DND-41 (cell line): ENCODE measurements around the gene U2AF1L4.

ENCODE experiments used
- ATAC-seq: fragments of 200-7000 bp; cut with Tn5 transposase; 3 replicates; pipeline ENCODE4 v1.9.1; 2021; ENCODE audit warnings: low read depth; ENCODE audit not compliant: insufficient read depth
- DNase-seq: peaks from one replicate; pipeline ENCODE4 v3.0.0-alpha.2; 2020
- H2AFZ ChIP-seq: 2 replicates; pipeline ENCODE4 v1.6.0; 2012; ENCODE audit warnings: low read depth, low read length
- H3K27ac ChIP-seq: 2 replicates; pipeline ENCODE4 v1.5.1; 2012; ENCODE audit warnings: low read length, inconsistent platforms
- H3K27me3 ChIP-seq: fragments of 200-600 bp; sonication (generic); 2 replicates; pipeline ENCODE4 v1.6.0; 2012; ENCODE audit warnings: low read length, mild to moderate bottlenecking, inconsistent platforms; ENCODE audit not compliant: insufficient read depth, poor library complexity
- H3K36me3 ChIP-seq: 2 replicates; pipeline ENCODE4 v1.5.1; 2012; ENCODE audit warnings: low read length, inconsistent platforms; ENCODE audit not compliant: insufficient read depth
- H3K4me1 ChIP-seq: 2 replicates; pipeline ENCODE4 v1.5.1; 2012; ENCODE audit warnings: mild to moderate bottlenecking, low read length; ENCODE audit not compliant: insufficient read depth
- H3K4me2 ChIP-seq: 2 replicates; pipeline ENCODE4 v1.6.0; 2012; ENCODE audit warnings: mild to moderate bottlenecking, moderate library complexity, low read length, inconsistent platforms; ENCODE audit not compliant: insufficient read depth
- H3K4me3 ChIP-seq, 2 experiments: fragments of 200-600 bp in 1 of 2; shearing (Covaris generic) in 1 of 2; 2 replicates each; pipeline ENCODE4 v1.5.1; 2012 to 2016; ENCODE audit warnings: inconsistent platforms in 2 of 2, low read length in 2 of 2, mild to moderate bottlenecking in 2 of 2, low read depth in 1 of 2, moderate library complexity in 1 of 2
- H3K79me2 ChIP-seq: 2 replicates; pipeline ENCODE4 v1.6.0; 2012; ENCODE audit warnings: low read length, inconsistent platforms; ENCODE audit not compliant: insufficient read depth
- H3K9ac ChIP-seq: 2 replicates; pipeline ENCODE4 v1.6.0; 2012; ENCODE audit warnings: low read depth, mild to moderate bottlenecking, inconsistent platforms, low read length, moderate library complexity
- H3K9me3 ChIP-seq: 2 replicates; pipeline ENCODE4 v1.5.1; 2012; ENCODE audit warnings: low read length, moderate library complexity, mild to moderate bottlenecking, inconsistent platforms; ENCODE audit not compliant: insufficient read depth, severe bottlenecking
- H4K20me1 ChIP-seq: 2 replicates; pipeline ENCODE4 v1.6.0; 2012; ENCODE audit warnings: low read length; ENCODE audit not compliant: insufficient read depth
- EZH2 ChIP-seq: IDR thresholded peaks from 3 replicates; pipeline ENCODE4 v1.6.1; 2012; ENCODE audit warnings: borderline replicate concordance, low read depth, mild to moderate bottlenecking, moderate library complexity, low read length, inconsistent platforms; ENCODE audit not compliant: severe bottlenecking
- TF ChIP-seq, protein P1 (sequence below): IDR thresholded peaks from 2 replicates; pipeline ENCODE4 v1.5.1; 2012; ENCODE audit warnings: borderline replicate concordance, low read length, moderate library complexity, mild to moderate bottlenecking; ENCODE audit not compliant: poor library complexity, severe bottlenecking; ENCODE audit errors: extremely low read depth

Gene U2AF1L4

GRCh38 chr19:35746531-35746930 lies 1.3 kb upstream of the U2AF1L4 start:
- Histone ChIP-seq H3K4me1 (peaks cover 66% of the 10 kb centered on the region), H3K27ac (peak overlapping the region; percentile 77; the same call in 1 of the 2 replicates), H3K9me3 (no peaks in the 10 kb centered on the region), H3K27me3 (no peaks in the 10 kb centered on the region), H3K36me3 (peaks cover 11% of the 10 kb centered on the region), H3K4me2 (peak overlapping the region; percentile 68), H3K9ac (peak overlapping the region; percentile 94), H2AFZ (no peak overlapping the region), H4K20me1 (0 out of 2 replicates have a peak, but pooled peaks cover 3% of the 10 kb centered on the region), H3K4me3 (peak overlapping the region; percentile 64 to 65; a peak in 3 of 4 replicates), H3K79me2 (peaks cover 43% of the 10 kb centered on the region)
- TF ChIP-seq EZH2: no peak
- TF ChIP-seq, protein P1, sequence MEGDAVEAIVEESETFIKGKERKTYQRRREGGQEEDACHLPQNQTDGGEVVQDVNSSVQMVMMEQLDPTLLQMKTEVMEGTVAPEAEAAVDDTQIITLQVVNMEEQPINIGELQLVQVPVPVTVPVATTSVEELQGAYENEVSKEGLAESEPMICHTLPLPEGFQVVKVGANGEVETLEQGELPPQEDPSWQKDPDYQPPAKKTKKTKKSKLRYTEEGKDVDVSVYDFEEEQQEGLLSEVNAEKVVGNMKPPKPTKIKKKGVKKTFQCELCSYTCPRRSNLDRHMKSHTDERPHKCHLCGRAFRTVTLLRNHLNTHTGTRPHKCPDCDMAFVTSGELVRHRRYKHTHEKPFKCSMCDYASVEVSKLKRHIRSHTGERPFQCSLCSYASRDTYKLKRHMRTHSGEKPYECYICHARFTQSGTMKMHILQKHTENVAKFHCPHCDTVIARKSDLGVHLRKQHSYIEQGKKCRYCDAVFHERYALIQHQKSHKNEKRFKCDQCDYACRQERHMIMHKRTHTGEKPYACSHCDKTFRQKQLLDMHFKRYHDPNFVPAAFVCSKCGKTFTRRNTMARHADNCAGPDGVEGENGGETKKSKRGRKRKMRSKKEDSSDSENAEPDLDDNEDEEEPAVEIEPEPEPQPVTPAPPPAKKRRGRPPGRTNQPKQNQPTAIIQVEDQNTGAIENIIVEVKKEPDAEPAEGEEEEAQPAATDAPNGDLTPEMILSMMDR: no peak
- DNase-seq (no peak), ATAC-seq (no peak)

DNA sequence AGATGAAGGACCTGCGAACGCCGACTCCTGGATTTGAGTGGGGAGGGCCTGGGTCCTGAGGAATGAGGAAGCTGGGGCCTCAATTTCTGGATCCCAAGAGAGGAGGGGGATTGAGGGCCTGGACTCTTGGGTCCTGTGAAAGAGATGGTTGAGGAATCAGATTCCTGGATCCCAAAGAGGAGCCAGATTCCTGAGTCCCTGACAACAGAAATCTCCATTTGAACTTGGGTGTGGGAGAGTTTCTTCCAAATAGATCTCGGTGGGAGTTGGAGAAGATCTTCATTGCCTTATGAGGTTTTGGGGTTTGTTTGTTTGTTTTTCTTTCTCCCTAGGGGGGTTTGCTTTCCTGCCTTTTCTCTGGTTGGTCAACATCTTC lies 857 bp upstream of the U2AF1L4 start:
- Histone ChIP-seq H3K27me3 (no peaks in the 10 kb centered on the region), H3K36me3 (peaks cover 11% of the 10 kb centered on the region), H3K4me1 (peaks cover 71% of the 10 kb centered on the region), H3K79me2 (peaks cover 43% of the 10 kb centered on the region), H3K9me3 (no peaks in the 10 kb centered on the region), H3K27ac (peak overlapping the region; percentile 77), H3K9ac (peak overlapping the region; percentile 94), H3K4me2 (peak overlapping the region; percentile 68), H4K20me1 (0 out of 2 replicates have a peak, but pooled peaks cover 3% of the 10 kb centered on the region), H3K4me3 (peak overlapping the region; percentile 64 to 65), H2AFZ (no peak overlapping the region)
- TF ChIP-seq, protein P1: no peak
- no peak for TF ChIP-seq EZH2
- ATAC-seq: no peak
- DNase-seq: no peak

- Histone ChIP-seq H3K4me2 (peak overlapping the region; percentile 99), H3K4me1 (peaks cover 76% of the 10 kb centered on the region), H4K20me1 (no peaks in the 10 kb centered on the region), H3K27me3 (no peaks in the 10 kb centered on the region), H2AFZ (peak overlapping the region; percentile 85), H3K9me3 (no peaks in the 10 kb centered on the region), H3K4me3 (peak overlapping the region; percentile 64 to 86), H3K79me2 (peaks cover 38% of the 10 kb centered on the region), H3K27ac (peak overlapping the region; percentile 97), H3K9ac (peak overlapping the region; percentile 94), H3K36me3 (peaks cover 11% of the 10 kb centered on the region)
- ATAC-seq: peak; percentile 47
- TF ChIP-seq, protein P1: peak; percentile 65
- TF ChIP-seq EZH2: no peak
- peak; percentile 96 for DNase-seq
These were observed 539 bp downstream of the U2AF1L4 start for GRCh38 chr19:35744430-35745327.
